Right lobe of liver (tissue), 4 donors: ENCODE results near the gene UGP2.

Experiments used
- CTCF ChIP-seq, 4 donors: fragments of 200-600 bp in 3 of 4; fragments of 450-650 bp in 1 of 4; IDR thresholded peaks; one replicate each; pipeline versions ENCODE4 v1.5.1 to v1.8.0; 2016 to 2022; ENCODE audit warnings: antibody characterized with exemption in 4 of 4, mild to moderate bottlenecking in 2 of 4
- POLR2A ChIP-seq: fragments of 450-650 bp; IDR thresholded peaks from one replicate; pipeline ENCODE4 v1.6.1; 2017; ENCODE audit warnings: antibody characterized with exemption, mild to moderate bottlenecking
- donor health status: DM: no; HTN: no; CAD: no.
- donor health status: DM: no; HTN: no; CAD: no.
- donor health status: DM: no; HTN: yes; CAD: no.

DNA sequence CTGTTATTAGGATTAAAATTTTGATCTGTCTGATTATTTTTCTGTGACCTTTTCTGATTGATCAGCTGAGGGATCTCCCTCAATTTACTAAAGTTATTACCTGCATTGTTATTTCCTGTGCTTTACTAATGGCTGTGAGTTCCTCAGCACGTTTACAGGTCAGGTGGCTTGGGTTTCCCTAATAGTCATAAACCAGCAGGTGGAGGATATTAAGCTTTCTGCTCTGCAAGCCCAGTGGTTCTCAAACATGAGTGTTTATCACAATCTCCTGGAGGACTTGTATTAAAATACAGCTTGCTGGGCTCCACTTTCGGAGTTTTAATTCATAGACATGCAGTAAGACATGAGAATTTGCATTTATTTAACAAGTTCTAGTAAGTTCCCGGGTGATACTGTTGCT lies 22.4 kb upstream of the UGP2 start:
- TF ChIP-seq CTCF (IDR thresholded peaks at IDR 0.05) (no peak), POLR2A (no peak)
